H1 (cell line): ENCODE results near the gene KHSRP. TPM values are rescaled to one million over a fixed set of nuclear protein-coding genes. Genes with fewer than 3 reads are reported as not detected.

ENCODE experiments used
- CBX5 ChIP-seq: fragments of 300-800, 300-1000 bp; sonication (generic); IDR thresholded peaks from 2 replicates; pipeline ENCODE4 v1.7.1; 2016; ENCODE audit warnings: antibody characterized with exemption, low read length, low read depth
- CHD2 ChIP-seq: IDR thresholded peaks from 2 replicates; pipeline ENCODE4 v1.6.1; 2012; ENCODE audit warnings: low read length, improper control_type of control experiment
- CHD7 ChIP-seq: fragments of 300-600 bp; sonication (generic); IDR thresholded peaks from 2 replicates; pipeline ENCODE4 v1.7.1; 2012; ENCODE audit warnings: low read length, moderate library complexity, mild to moderate bottlenecking, inconsistent platforms; ENCODE audit not compliant: insufficient replicate concordance
- FOSL1 ChIP-seq: IDR thresholded peaks from 2 replicates; pipeline ENCODE4 v1.6.1; 2011; ENCODE audit warnings: mild to moderate bottlenecking, low read depth, low read length, moderate library complexity; ENCODE audit not compliant: insufficient read depth
- GTF2F1 ChIP-seq: IDR thresholded peaks from 2 replicates; pipeline ENCODE4 v1.6.1; 2012; ENCODE audit warnings: low read depth, low read length, improper control_type of control experiment, borderline replicate concordance
- RFX5 ChIP-seq: IDR thresholded peaks from 2 replicates; pipeline ENCODE4 v1.6.1; 2011; ENCODE audit warnings: low read depth, low read length, improper control_type of control experiment, borderline replicate concordance
- TAF1 ChIP-seq: IDR thresholded peaks from 2 replicates; pipeline ENCODE4 v1.6.1; 2011; ENCODE audit warnings: mild to moderate bottlenecking, low read depth, low read length
- ZNF274 ChIP-seq: IDR thresholded peaks from 2 replicates; pipeline ENCODE4 v1.7.0; 2012; ENCODE audit warnings: low read length, borderline replicate concordance; ENCODE audit errors: extremely low read depth
- polyA plus RNA-seq, 7 experiments: library from polyadenylated mRNA; depleted of rRNA in 3 of 7; stranded (reverse) in 5 of 7; unstranded in 2 of 7; fragments of >200 nt in 5 of 7; fragments of 200-250 nt in 2 of 7; gene quantifications; 1 replicate in 5 of 7; 2 replicates in 1 of 7; 4 replicates in 1 of 7; pipeline versions ENCODE4 v1.2.1 to v1.2.3, GENCODE V29; 2011 to 2013; ENCODE audit warnings: missing spikeins in 2 of 7, mixed read lengths in 2 of 7
- total RNA-seq: library from RNA; stranded (reverse); fragmentation: NEBNext Ultra II Directional; extraction: Animal tissue kit (Norgen Biotek cat#: 25700); gene quantifications from 2 replicates; pipeline ENCODE4 v1.2.1, GENCODE V29; 2021

Gene KHSRP
- total and polyA plus RNA-seq, 2 of the 8 experiments (the other 6 are each of a cell fraction or from before 2014, with no cell fraction given), result 143 to 573 TPM

GRCh38 chr19:6402058-6402457, 22.6 kb downstream of the KHSRP start (continued):
- TF ChIP-seq CHD7 (no peak), FOSL1 (no peak), ZNF274 (no peak), CBX5 (no peak), RFX5 (no peak), CHD2 (no peak), GTF2F1 (no peak), TAF1 (no peak)
